ENCODE results near the gene KIR3DL2.
"Not testable (repeated sequence)": the region's sequence is repeated elsewhere in the genome, so short reads cannot be mapped to it uniquely, and the experiment has no call there.

Gene KIR3DL2

GRCh38 chr19:54873990-54874389, 23.7 kb downstream of the KIR3DL2 start, which contains the start of gene FCAR:
TSS of gene FCAR (plus strand) at chr19:54874235. CDS start at chr19:54874290, 55 bp downstream.
- no peak for DNase-seq

GRCh38 chr19:54875506-54875905, 25.3 kb downstream of the KIR3DL2 start:
- DNase-seq, result no peak

GRCh38 chr19:54877471-54877870, 27.2 kb downstream of the KIR3DL2 start:
- no peak for DNase-seq

- DNase-seq, result no peak
Measured at GRCh38 chr19:54881884-54882283, 31.6 kb downstream of the KIR3DL2 start.

GRCh38 chr19:54882758-54883157, 32.5 kb downstream of the KIR3DL2 start:
- no peak for DNase-seq

GRCh38 chr19:54883228-54883627, 33.0 kb downstream of the KIR3DL2 start:
- no peak for DNase-seq

- no peak for DNase-seq
Measured at GRCh38 chr19:54888239-54888638, 38.0 kb downstream of the KIR3DL2 start.

- DNase-seq, result no peak
Measured at GRCh38 chr19:54889566-54889965, 39.3 kb downstream of the KIR3DL2 start.

GRCh38 chr19:54893406-54893805, 43.2 kb downstream of the KIR3DL2 start:
- no peak for DNase-seq

GRCh38 chr19:54894106-54894505, 43.9 kb downstream of the KIR3DL2 start:
- not testable (repeated sequence) for DNase-seq

GRCh38 chr19:54896036-54896435, 45.8 kb downstream of the KIR3DL2 start:
- no peak for DNase-seq

GRCh38 chr19:54898685-54899084, 48.4 kb downstream of the KIR3DL2 start:
- DNase-seq, result not testable (repeated sequence)

GRCh38 chr19:54899646-54900045, 49.4 kb downstream of the KIR3DL2 start:
- not testable (repeated sequence) for DNase-seq

GRCh38 chr19:54901153-54901552, 50.9 kb downstream of the KIR3DL2 start:
- not testable (repeated sequence) for DNase-seq

- no peak for DNase-seq
Measured at GRCh38 chr19:54902061-54902460, 51.8 kb downstream of the KIR3DL2 start.

GRCh38 chr19:54903303-54903702, 53.1 kb downstream of the KIR3DL2 start:
- no peak for DNase-seq

- not testable (repeated sequence) for DNase-seq
Measured at GRCh38 chr19:54904261-54904660, 54.0 kb downstream of the KIR3DL2 start.

- DNase-seq, result no peak
Measured at GRCh38 chr19:54905421-54905802, 55.2 kb downstream of the KIR3DL2 start.

GRCh38 chr19:54905803-54906511, 55.7 kb downstream of the KIR3DL2 start, which contains the start of gene NCR1:
TSS of gene NCR1 (plus strand) at chr19:54906148. CDS start at chr19:54906188, 40 bp downstream.
- DNase-seq, result no peak

- DNase-seq, result no peak
Measured at GRCh38 chr19:54906819-54907218, 56.6 kb downstream of the KIR3DL2 start.

- DNase-seq, result not testable (repeated sequence)
Measured at GRCh38 chr19:54907899-54908298, 57.7 kb downstream of the KIR3DL2 start.

Measured in NCI-H1092 treated with DMSO at 0.1 percent for 48 hours (cell line).